ENCODE results near the gene ANKRD63. TPM values are rescaled to one million over a fixed set of nuclear protein-coding genes. Genes with fewer than 3 reads are reported as not detected.
A peak's percentile ranks its signal among the peaks of the same experiment; 100 is the strongest.

Gene ANKRD63
- total RNA-seq, 4 donors from 2014 or later = not detected

DNA sequence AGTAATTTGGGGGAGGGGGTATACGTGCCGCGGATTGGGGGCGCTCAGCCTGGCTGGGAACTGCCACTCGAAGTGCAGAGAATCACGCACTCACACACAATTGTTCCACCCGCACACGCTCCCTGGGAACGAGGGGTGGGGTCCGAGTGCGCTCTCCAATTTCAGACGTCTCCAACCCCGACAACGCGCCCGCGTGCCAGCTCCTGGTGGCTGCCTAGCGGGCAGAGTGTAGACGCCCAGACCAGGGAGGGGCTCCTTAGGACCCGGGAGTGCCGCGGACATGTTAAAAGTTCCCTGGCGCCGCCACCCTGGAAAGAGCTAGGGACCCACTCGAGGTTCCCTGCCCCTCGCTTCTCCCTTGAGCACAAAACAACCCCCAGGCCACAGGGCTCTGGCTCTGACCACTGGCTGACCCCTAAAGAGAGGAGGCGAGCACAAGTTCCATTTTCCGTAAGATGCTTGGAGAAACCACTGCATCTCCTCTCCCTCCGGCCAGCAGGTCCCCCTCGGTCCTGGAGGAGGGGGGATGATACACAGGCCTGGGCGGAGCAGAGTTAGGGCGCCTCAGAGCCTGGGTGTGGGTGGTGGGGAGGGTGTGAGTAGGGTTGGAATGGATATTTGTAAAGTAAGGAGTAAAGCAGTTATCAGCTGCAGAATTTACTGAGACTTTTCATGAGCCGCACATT lies 894 bp upstream of the ANKRD63 start:
- 23 to 44% methylated on average over 28 to 32 of the region's 33 CpGs for WGBS, 2 donors
- intact Hi-C loops (cut with DNase I; ENCODE audit: low total_unique reads) = loop anchor here (5.0 to 10.0 kb wide), 2 partner anchors 81 to 139 kb away; no protein-coding TSS in a partner anchor
- no peak for DNase-seq (ENCODE audit: low spot score in 2 of 2)
- H3K4me3 ChIP-seq (ENCODE audit: low read depth, poor library complexity, severe bottlenecking) = no peak overlapping the region
- TF ChIP-seq POLR2A (IDR thresholded peaks at IDR 0.05) = no peak
- TF ChIP-seq, protein P1, sequence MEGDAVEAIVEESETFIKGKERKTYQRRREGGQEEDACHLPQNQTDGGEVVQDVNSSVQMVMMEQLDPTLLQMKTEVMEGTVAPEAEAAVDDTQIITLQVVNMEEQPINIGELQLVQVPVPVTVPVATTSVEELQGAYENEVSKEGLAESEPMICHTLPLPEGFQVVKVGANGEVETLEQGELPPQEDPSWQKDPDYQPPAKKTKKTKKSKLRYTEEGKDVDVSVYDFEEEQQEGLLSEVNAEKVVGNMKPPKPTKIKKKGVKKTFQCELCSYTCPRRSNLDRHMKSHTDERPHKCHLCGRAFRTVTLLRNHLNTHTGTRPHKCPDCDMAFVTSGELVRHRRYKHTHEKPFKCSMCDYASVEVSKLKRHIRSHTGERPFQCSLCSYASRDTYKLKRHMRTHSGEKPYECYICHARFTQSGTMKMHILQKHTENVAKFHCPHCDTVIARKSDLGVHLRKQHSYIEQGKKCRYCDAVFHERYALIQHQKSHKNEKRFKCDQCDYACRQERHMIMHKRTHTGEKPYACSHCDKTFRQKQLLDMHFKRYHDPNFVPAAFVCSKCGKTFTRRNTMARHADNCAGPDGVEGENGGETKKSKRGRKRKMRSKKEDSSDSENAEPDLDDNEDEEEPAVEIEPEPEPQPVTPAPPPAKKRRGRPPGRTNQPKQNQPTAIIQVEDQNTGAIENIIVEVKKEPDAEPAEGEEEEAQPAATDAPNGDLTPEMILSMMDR (IDR thresholded peaks at IDR 0.05) = no peak

DNA sequence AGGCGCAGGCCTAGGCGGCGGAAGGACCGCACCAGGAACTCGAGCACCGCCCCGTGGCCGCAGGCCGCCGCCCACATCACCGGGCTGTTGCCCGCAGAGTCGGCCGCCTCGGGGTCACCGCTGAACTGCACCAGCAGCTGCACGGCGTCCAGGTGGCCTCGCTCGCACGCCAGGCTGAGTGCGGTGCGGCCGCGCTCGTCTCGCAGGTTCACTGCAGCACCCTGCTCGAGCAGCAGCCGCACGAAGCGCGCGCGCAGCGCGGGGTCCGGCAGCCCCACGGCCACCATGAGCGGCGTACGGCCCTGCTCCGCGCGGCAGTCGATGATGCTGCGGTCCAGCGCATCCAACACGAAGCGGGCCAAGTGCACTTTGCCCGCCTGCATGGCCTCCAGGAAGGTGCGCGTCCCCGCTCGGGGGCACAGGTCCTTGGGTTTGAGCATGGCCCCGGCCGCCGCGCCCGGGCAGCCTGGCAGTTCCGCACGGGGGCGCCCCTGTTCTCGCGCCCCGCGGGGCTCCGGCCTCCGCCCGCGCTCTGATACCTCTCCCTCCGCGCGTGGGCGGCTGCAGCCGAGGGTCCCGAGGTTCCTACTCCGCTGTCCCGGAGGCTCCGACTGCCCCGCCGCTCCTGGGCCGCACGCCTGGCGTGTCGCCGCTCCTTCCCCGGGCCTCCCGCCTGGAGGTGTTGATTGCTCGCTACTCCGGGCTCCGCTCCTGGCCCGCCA lies 556 bp downstream of the ANKRD63 start:
- WGBS, 2 donors = 0 to 1% methylated on average over 22 to 23 of the region's 92 CpGs
- H3K4me3 ChIP-seq (ENCODE audit: low read depth, poor library complexity, severe bottlenecking) = peak overlapping the region; percentile 12
- intact Hi-C loops (cut with DNase I; ENCODE audit: low total_unique reads) = loop anchor here (5.0 to 10.0 kb wide), 2 partner anchors 82 to 140 kb away; no protein-coding TSS in a partner anchor
- DNase-seq (ENCODE audit: low spot score in 2 of 2) = no peak
- no peak for TF ChIP-seq POLR2A (IDR thresholded peaks at IDR 0.05)
- TF ChIP-seq, protein P1 (IDR thresholded peaks at IDR 0.05) = no peak

DNA sequence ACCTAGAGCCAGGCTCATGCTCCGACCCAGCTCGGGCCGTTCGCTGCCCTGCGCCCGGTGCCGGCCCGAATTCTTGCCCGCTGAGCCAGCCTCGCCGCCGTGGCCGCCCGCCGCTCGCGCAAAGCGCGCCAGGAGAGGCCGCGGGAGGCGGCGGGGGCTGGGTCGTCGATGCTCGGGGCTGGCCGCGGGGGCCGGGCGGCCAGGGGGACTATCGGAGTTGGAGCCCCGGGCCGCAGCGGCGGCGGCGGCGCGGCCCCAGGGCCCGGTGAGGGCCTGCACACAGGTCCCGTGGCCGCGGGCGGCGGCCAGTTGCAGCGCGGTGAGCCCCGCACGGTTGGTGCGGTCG lies 1.1 kb downstream of the ANKRD63 start:
- TF ChIP-seq, protein P1 (IDR thresholded peaks at IDR 0.05) = no peak
- TF ChIP-seq POLR2A (IDR thresholded peaks at IDR 0.05) = no peak
- H3K4me3 ChIP-seq (ENCODE audit: low read depth, poor library complexity, severe bottlenecking) = peak overlapping the region; percentile 12
- 2 to 8% methylated on average over 17 to 20 of the region's 51 CpGs for WGBS, 2 donors
- intact Hi-C loops (cut with DNase I; ENCODE audit: low total_unique reads) = loop anchor here (5.0 to 10.0 kb wide), 2 partner anchors 83 to 141 kb away; no protein-coding TSS in a partner anchor
- DNase-seq (ENCODE audit: low spot score in 2 of 2) = no peak

DNA sequence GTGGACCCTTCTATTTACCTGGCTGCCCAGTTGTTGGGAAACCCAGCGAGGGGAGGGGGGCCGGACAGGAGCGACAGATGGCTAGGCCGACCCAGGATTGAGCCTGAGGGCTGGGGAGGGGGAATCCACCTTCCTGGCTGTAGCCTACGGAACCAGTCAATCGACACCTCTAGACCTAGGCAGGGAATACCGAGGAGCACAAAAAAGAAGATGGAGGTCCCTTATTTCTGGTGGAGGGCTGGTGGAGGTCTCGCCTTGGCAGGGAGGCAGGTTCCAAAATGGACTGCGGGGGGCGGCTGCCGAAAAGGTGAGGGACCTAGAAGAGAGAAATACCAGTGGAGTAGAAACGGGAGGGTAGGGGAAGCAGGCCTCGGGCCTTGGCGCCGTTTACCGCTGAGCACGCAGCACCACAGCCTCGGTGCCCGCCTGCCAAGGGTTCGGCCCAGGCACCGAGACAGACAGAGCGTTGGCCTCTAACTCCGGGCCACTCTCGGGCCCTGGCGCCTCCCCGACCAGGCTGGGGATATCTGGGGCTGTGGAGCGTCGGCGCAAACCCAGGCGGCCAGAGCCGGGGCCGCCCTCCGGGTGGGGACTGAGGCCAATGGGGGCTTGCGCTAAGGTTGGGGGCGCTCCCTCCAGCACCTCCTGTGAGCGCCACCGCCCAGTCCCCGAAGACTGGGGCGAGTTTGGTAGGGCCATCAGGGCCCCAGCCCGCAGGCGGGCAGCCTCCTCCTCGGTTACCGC lies 1.6 kb downstream of the ANKRD63 start:
- 59 to 65% methylated on average over 25 to 29 of the region's 43 CpGs for WGBS, 2 donors

More for the DNA sequence above, 1.6 kb downstream of the ANKRD63 start:
- no peak for DNase-seq (ENCODE audit: low spot score in 2 of 2)
- TF ChIP-seq, protein P1 (IDR thresholded peaks at IDR 0.05) = no peak
- TF ChIP-seq POLR2A (IDR thresholded peaks at IDR 0.05) = no peak
- H3K4me3 ChIP-seq (ENCODE audit: low read depth, poor library complexity, severe bottlenecking) = no peak overlapping the region
- intact Hi-C loops (cut with DNase I; ENCODE audit: low total_unique reads) = loop anchor here (5.0 to 10.0 kb wide), 2 partner anchors 84 to 141 kb away; no protein-coding TSS in a partner anchor

Data from lower leg skin (tissue), 4 donors.